ENCODE data around the gene SCGB3A2.
"Not testable (repeated sequence)": the region's sequence is repeated elsewhere in the genome, so short reads cannot be mapped to it uniquely, and the experiment has no call there.

The SCGB3A2 gene

GRCh38 chr5:147869112-147869511 lies 9.4 kb upstream of the SCGB3A2 start:
- DNase-seq: no peak

- not testable (repeated sequence) for DNase-seq
These were observed 8.6 kb upstream of the SCGB3A2 start for GRCh38 chr5:147869892-147870291.

GRCh38 chr5:147871980-147872549 lies 6.4 kb upstream of the SCGB3A2 start:
- not testable (repeated sequence) for DNase-seq

GRCh38 chr5:147872744-147873435 lies 5.6 kb upstream of the SCGB3A2 start:
- DNase-seq: not testable (repeated sequence)

- DNase-seq: not testable (repeated sequence)
These were observed 4.2 kb upstream of the SCGB3A2 start for GRCh38 chr5:147874118-147874875.

- no peak for DNase-seq
These were observed 3.6 kb upstream of the SCGB3A2 start for GRCh38 chr5:147874910-147875367.

- DNase-seq: no peak
These were observed 2.4 kb upstream of the SCGB3A2 start for GRCh38 chr5:147876141-147876540.

GRCh38 chr5:147876626-147877025 lies 1.9 kb upstream of the SCGB3A2 start:
- no peak for DNase-seq

- no peak for DNase-seq
These were observed 1.3 kb downstream of the SCGB3A2 start for GRCh38 chr5:147879784-147880183.

- DNase-seq: no peak
These were observed 2.0 kb downstream of the SCGB3A2 start for GRCh38 chr5:147880487-147880886.

- DNase-seq: no peak
These were observed 4.2 kb downstream of the SCGB3A2 start for GRCh38 chr5:147882586-147883313.

- DNase-seq: peak; percentile 24
These were observed 8.6 kb downstream of the SCGB3A2 start for GRCh38 chr5:147887026-147887627.

- DNase-seq: no peak
These were observed 9.4 kb downstream of the SCGB3A2 start for GRCh38 chr5:147887930-147888329.

- DNase-seq: no peak
These were observed 14.3 kb downstream of the SCGB3A2 start for GRCh38 chr5:147892696-147893296.

GRCh38 chr5:147893820-147894219 lies 15.3 kb downstream of the SCGB3A2 start:
- DNase-seq: no peak

- DNase-seq: no peak
These were observed 17.4 kb downstream of the SCGB3A2 start for GRCh38 chr5:147895864-147896263.

- DNase-seq: no peak
These were observed 20.4 kb downstream of the SCGB3A2 start for GRCh38 chr5:147898875-147899401.

- DNase-seq: no peak
These were observed 23.1 kb downstream of the SCGB3A2 start for GRCh38 chr5:147901599-147902039.

- no peak for DNase-seq
These were observed 24.2 kb downstream of the SCGB3A2 start for GRCh38 chr5:147902609-147903115.

GRCh38 chr5:147904110-147904509 lies 25.6 kb downstream of the SCGB3A2 start:
- no peak for DNase-seq

GRCh38 chr5:147906326-147907095 lies 28.0 kb downstream of the SCGB3A2 start, which contains the start of gene C5orf46:
Gene C5orf46, minus strand, starts transcription at chr5:147906538. Its CDS starts 37 bp downstream, at chr5:147906501.
- DNase-seq: no peak

Measured in NCI-H2171 (cell line).